Stimulated activated CD4-positive, alpha-beta T cell treated with anti-CD3 and anti-CD28 coated beads, Interleukin-4, amount 100 ng/mL, for 24 hours (primary cell): ENCODE results near the gene KCNIP4.

ENCODE experiments used
- DNase-seq: peaks from one replicate; pipeline ENCODE4 v3.0.0-alpha.2; 2020

KCNIP4 gene

GRCh38 chr4:21544955-21545354 is 403.6 kb downstream of the KCNIP4 start:
- DNase-seq = no peak

GRCh38 chr4:21544415-21544814 is 404.2 kb downstream of the KCNIP4 start:
- DNase-seq = no peak

GRCh38 chr4:21543514-21543913 is 405.1 kb downstream of the KCNIP4 start:
- no peak for DNase-seq

GRCh38 chr4:21535898-21536297 is 412.7 kb downstream of the KCNIP4 start:
- DNase-seq = no peak

GRCh38 chr4:21531048-21531447 is 417.5 kb downstream of the KCNIP4 start:
- no peak for DNase-seq

- DNase-seq = no peak
Observed at GRCh38 chr4:21529214-21529613, 419.4 kb downstream of the KCNIP4 start.

- no peak for DNase-seq
Observed at GRCh38 chr4:21522296-21522695, 426.3 kb downstream of the KCNIP4 start.

- no peak for DNase-seq
Observed at GRCh38 chr4:21517126-21517859, 431.3 kb downstream of the KCNIP4 start.

- no peak for DNase-seq
Observed at GRCh38 chr4:21514022-21514694, 434.4 kb downstream of the KCNIP4 start.

GRCh38 chr4:21512353-21512752 is 436.2 kb downstream of the KCNIP4 start:
- DNase-seq = no peak

- DNase-seq = no peak
Observed at GRCh38 chr4:21507439-21507838, 441.1 kb downstream of the KCNIP4 start.

GRCh38 chr4:21490682-21491081 is 457.9 kb downstream of the KCNIP4 start:
- DNase-seq = no peak

- no peak for DNase-seq
Observed at GRCh38 chr4:21476757-21477156, 471.8 kb downstream of the KCNIP4 start.

GRCh38 chr4:21474195-21474594 is 474.4 kb downstream of the KCNIP4 start:
- no peak for DNase-seq

- no peak for DNase-seq
Observed at GRCh38 chr4:21470535-21470934, 478.0 kb downstream of the KCNIP4 start.

GRCh38 chr4:21469438-21470300 is 478.9 kb downstream of the KCNIP4 start:
- no peak for DNase-seq

- no peak for DNase-seq
Observed at GRCh38 chr4:21467551-21467950, 481.0 kb downstream of the KCNIP4 start.

- DNase-seq = no peak
Observed at GRCh38 chr4:21457086-21457840, 491.3 kb downstream of the KCNIP4 start.

GRCh38 chr4:21454831-21455230 is 493.7 kb downstream of the KCNIP4 start:
- no peak for DNase-seq

GRCh38 chr4:21454201-21454600 is 494.4 kb downstream of the KCNIP4 start:
- no peak for DNase-seq

GRCh38 chr4:21452931-21453330 is 495.6 kb downstream of the KCNIP4 start:
- no peak for DNase-seq

- DNase-seq = no peak
Observed at GRCh38 chr4:21451032-21451431, 497.5 kb downstream of the KCNIP4 start.

GRCh38 chr4:21450331-21450730 is 498.2 kb downstream of the KCNIP4 start:
- no peak for DNase-seq
